Liver (tissue), 9 donors: Measurements from ENCODE around the gene SLC12A5. TPM values are rescaled to one million over a fixed set of nuclear protein-coding genes. Genes with fewer than 3 reads are reported as not detected.

Experiments
- DNase-seq: peaks from one replicate; pipeline ENCODE4 v3.0.0-alpha.2; 2017; ENCODE audit warnings: low spot score
- H3K27ac ChIP-seq, 2 donors: one replicate each; pipeline ENCODE4 v1.7.0; 2013; ENCODE audit warnings: inconsistent platforms in 2 of 2, low read length in 2 of 2, control low read depth in 1 of 2, low read depth in 1 of 2, mild to moderate bottlenecking in 1 of 2
- H3K27me3 ChIP-seq, 4 donors: one replicate each; pipeline versions ENCODE4 v1.6.1 to v1.7.0; 2013; ENCODE audit warnings: low read length in 3 of 4, inconsistent platforms in 1 of 4, mild to moderate bottlenecking in 1 of 4, moderate library complexity in 1 of 4; ENCODE audit not compliant: control insufficient read depth in 4 of 4, insufficient read depth in 4 of 4
- H3K36me3 ChIP-seq, 4 donors: one replicate each; pipeline versions ENCODE4 v1.6.1 to v1.7.0; 2013; ENCODE audit warnings: low read length in 3 of 4, mild to moderate bottlenecking in 3 of 4, low read depth in 1 of 4, moderate library complexity in 1 of 4; ENCODE audit not compliant: control insufficient read depth in 4 of 4, insufficient read depth in 3 of 4
- H3K4me1 ChIP-seq, 4 donors: one replicate each; pipeline versions ENCODE4 v1.6.1 to v1.7.0; 2013; ENCODE audit warnings: low read length in 3 of 4, mild to moderate bottlenecking in 3 of 4, moderate library complexity in 1 of 4; ENCODE audit not compliant: control insufficient read depth in 4 of 4, insufficient read depth in 4 of 4
- H3K4me3 ChIP-seq, 3 donors: one replicate each; pipeline versions ENCODE4 v1.6.1 to v1.7.0; 2013; ENCODE audit warnings: low read length in 3 of 3, control low read depth in 1 of 3, low read depth in 1 of 3, mild to moderate bottlenecking in 1 of 3
- H3K9ac ChIP-seq, 2 donors: one replicate each; pipeline ENCODE4 v1.7.0; 2013; ENCODE audit warnings: low read length in 2 of 2, mild to moderate bottlenecking in 2 of 2, moderate library complexity in 2 of 2, control low read depth in 1 of 2, low read depth in 1 of 2
- H3K9me3 ChIP-seq, 4 donors: one replicate each; pipeline versions ENCODE4 v1.6.1 to v1.7.0; 2013; ENCODE audit warnings: low read length in 3 of 4; ENCODE audit not compliant: control insufficient read depth in 4 of 4
- FOXA1 ChIP-seq: IDR thresholded peaks from 2 replicates; pipeline ENCODE4 v1.6.1; 2016; ENCODE audit warnings: antibody characterized with exemption
- FOXA2 ChIP-seq: IDR thresholded peaks from 2 replicates; pipeline ENCODE4 v1.6.1; 2016; ENCODE audit warnings: antibody characterized with exemption
- GABPA ChIP-seq, 2 donors: IDR thresholded peaks in 1 of 2; conservative IDR thresholded peaks in 1 of 2; 2 replicates each; pipeline ENCODE4 v1.6.1; 2016; ENCODE audit warnings: antibody characterized with exemption in 2 of 2, mild to moderate bottlenecking in 1 of 2, moderate library complexity in 1 of 2
- HNF4G ChIP-seq: IDR thresholded peaks from 2 replicates; pipeline ENCODE4 v1.6.1; 2016; ENCODE audit warnings: antibody characterized with exemption
- JUND ChIP-seq, 2 donors: IDR thresholded peaks; 2 replicates each; pipeline ENCODE4 v1.6.1; 2016; ENCODE audit warnings: antibody characterized with exemption in 2 of 2
- NR2F2 ChIP-seq: IDR thresholded peaks from 2 replicates; pipeline ENCODE4 v1.6.1; 2016; ENCODE audit warnings: antibody characterized with exemption
- RAD21 ChIP-seq, 2 donors: IDR thresholded peaks; 2 replicates each; pipeline ENCODE4 v1.6.1; 2016; ENCODE audit warnings: antibody characterized with exemption in 2 of 2, mild to moderate bottlenecking in 2 of 2
- TAF1 ChIP-seq: conservative IDR thresholded peaks from 2 replicates; pipeline ENCODE4 v1.6.1; 2016; ENCODE audit warnings: antibody characterized with exemption, mild to moderate bottlenecking
- YY1 ChIP-seq: IDR thresholded peaks from 2 replicates; pipeline ENCODE4 v1.6.1; 2016; ENCODE audit warnings: antibody characterized with exemption, mild to moderate bottlenecking
- WGBS: extraction: QIAGEN DNeasy Blood & Tissue Kit; methylation state at CpG from one replicate; pipeline ENCODE4 v1.1.7; 2013; 5-methylcytosine and 5-hydroxymethylcytosine counted together
- polyA plus RNA-seq, 2 donors: library from polyadenylated mRNA; stranded (reverse) in 1 of 2; unstranded in 1 of 2; fragments of 200-250 nt in 1 of 2; fragments of >200 nt in 1 of 2; fragmentation: Nextera tagmentation in 1 of 2; extraction: Ambion mirVana in 1 of 2; gene quantifications; one replicate each; pipeline versions ENCODE4 v1.2.1 to v1.2.3, GENCODE V29; 2013 to 2015
- total RNA-seq, 2 donors: library from RNA; depleted of rRNA; stranded (reverse); fragments of >200 nt; gene quantifications; one replicate each; pipeline ENCODE4 v1.2.3, GENCODE V29; 2014
- TF ChIP-seq, protein P1 (sequence below): IDR thresholded peaks from 2 replicates; pipeline ENCODE4 v1.6.1; 2016; ENCODE audit warnings: antibody characterized with exemption
- TF ChIP-seq, protein P2 (sequence below): IDR thresholded peaks from 2 replicates; pipeline ENCODE4 v1.6.1; 2016; ENCODE audit warnings: antibody characterized with exemption, mild to moderate bottlenecking
- TF ChIP-seq, protein P3 (sequence below): IDR thresholded peaks from 2 replicates; pipeline ENCODE4 v1.6.1; 2016; ENCODE audit warnings: antibody characterized with exemption
- TF ChIP-seq, protein P4 (sequence below): IDR thresholded peaks from 2 replicates; pipeline ENCODE4 v1.6.1; 2016; ENCODE audit warnings: antibody characterized with exemption
- TF ChIP-seq, protein P5 (sequence below): fragments of 150-350 bp; IDR thresholded peaks from 2 replicates; pipeline ENCODE4 v1.5.1; 2017; ENCODE audit warnings: improper control_type of control experiment, low read depth, low read length; ENCODE audit not compliant: missing input control
- donor health status: healthy.
- donor health status: healthy.
- donor health status: healthy.
- donor health status: healthy.
- donor health status: healthy.

The SLC12A5 gene
- total and polyA plus RNA-seq, 4 donors = 0.33 to 1.5 TPM; not detected in 2

DNA sequence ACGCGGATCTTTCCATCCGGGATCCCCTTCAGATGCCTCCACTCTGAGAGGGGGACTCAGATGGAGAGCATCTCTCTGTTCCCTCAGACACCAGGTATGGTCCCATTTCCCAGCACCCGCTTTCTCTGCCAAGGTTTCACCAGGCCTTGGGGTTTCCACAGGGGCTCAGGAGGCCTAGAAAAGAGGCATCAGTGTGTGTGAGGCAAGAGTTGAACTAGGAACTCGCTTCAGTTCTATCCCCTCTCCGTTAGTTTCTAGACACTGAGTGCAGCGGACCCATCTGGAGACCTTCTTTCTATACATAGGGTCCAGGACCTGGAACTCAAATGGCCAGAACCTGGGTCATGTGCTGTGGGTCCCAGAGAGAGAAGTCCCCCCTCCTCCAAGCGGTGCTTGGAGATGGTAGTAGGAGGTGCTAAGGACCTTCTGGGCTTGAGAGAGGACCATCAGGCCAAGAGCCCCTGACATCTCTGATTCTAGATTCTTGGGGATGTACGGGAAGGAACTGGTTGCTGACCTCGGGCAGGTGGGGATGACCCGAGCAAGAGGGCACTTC is 2.1 kb downstream of the SLC12A5 start:
- no peak for TF ChIP-seq RAD21 (IDR thresholded peaks at IDR 0.05)
- TF ChIP-seq, protein P1, sequence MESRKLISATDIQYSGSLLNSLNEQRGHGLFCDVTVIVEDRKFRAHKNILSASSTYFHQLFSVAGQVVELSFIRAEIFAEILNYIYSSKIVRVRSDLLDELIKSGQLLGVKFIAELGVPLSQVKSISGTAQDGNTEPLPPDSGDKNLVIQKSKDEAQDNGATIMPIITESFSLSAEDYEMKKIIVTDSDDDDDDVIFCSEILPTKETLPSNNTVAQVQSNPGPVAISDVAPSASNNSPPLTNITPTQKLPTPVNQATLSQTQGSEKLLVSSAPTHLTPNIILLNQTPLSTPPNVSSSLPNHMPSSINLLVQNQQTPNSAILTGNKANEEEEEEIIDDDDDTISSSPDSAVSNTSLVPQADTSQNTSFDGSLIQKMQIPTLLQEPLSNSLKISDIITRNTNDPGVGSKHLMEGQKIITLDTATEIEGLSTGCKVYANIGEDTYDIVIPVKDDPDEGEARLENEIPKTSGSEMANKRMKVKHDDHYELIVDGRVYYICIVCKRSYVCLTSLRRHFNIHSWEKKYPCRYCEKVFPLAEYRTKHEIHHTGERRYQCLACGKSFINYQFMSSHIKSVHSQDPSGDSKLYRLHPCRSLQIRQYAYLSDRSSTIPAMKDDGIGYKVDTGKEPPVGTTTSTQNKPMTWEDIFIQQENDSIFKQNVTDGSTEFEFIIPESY = no peak
- TF ChIP-seq, protein P2, sequence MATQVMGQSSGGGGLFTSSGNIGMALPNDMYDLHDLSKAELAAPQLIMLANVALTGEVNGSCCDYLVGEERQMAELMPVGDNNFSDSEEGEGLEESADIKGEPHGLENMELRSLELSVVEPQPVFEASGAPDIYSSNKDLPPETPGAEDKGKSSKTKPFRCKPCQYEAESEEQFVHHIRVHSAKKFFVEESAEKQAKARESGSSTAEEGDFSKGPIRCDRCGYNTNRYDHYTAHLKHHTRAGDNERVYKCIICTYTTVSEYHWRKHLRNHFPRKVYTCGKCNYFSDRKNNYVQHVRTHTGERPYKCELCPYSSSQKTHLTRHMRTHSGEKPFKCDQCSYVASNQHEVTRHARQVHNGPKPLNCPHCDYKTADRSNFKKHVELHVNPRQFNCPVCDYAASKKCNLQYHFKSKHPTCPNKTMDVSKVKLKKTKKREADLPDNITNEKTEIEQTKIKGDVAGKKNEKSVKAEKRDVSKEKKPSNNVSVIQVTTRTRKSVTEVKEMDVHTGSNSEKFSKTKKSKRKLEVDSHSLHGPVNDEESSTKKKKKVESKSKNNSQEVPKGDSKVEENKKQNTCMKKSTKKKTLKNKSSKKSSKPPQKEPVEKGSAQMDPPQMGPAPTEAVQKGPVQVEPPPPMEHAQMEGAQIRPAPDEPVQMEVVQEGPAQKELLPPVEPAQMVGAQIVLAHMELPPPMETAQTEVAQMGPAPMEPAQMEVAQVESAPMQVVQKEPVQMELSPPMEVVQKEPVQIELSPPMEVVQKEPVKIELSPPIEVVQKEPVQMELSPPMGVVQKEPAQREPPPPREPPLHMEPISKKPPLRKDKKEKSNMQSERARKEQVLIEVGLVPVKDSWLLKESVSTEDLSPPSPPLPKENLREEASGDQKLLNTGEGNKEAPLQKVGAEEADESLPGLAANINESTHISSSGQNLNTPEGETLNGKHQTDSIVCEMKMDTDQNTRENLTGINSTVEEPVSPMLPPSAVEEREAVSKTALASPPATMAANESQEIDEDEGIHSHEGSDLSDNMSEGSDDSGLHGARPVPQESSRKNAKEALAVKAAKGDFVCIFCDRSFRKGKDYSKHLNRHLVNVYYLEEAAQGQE = no peak
- TF ChIP-seq, protein P3, sequence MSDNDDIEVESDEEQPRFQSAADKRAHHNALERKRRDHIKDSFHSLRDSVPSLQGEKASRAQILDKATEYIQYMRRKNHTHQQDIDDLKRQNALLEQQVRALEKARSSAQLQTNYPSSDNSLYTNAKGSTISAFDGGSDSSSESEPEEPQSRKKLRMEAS = no peak
- no peak for TF ChIP-seq NR2F2
- TF ChIP-seq FOXA1 = no peak
- TF ChIP-seq FOXA2 = no peak
- H3K4me3 ChIP-seq = no peak overlapping the region
- H3K9ac ChIP-seq = no peak overlapping the region
- no peak overlapping the region for H3K27ac ChIP-seq
- H3K36me3 ChIP-seq = no peaks in the 10 kb centered on the region
- 24% methylated on average over 11 of the region's 11 CpGs for WGBS
- DNase-seq = no peak
- peaks cover 0 to 7% (median 3%) of the 10 kb centered on the region in 4 donors for H3K4me1 ChIP-seq
- peaks cover 0 to 31% (median 14%) of the 10 kb centered on the region in 4 donors for H3K27me3 ChIP-seq
- H3K9me3 ChIP-seq = no peaks in the 10 kb centered on the region

DNA sequence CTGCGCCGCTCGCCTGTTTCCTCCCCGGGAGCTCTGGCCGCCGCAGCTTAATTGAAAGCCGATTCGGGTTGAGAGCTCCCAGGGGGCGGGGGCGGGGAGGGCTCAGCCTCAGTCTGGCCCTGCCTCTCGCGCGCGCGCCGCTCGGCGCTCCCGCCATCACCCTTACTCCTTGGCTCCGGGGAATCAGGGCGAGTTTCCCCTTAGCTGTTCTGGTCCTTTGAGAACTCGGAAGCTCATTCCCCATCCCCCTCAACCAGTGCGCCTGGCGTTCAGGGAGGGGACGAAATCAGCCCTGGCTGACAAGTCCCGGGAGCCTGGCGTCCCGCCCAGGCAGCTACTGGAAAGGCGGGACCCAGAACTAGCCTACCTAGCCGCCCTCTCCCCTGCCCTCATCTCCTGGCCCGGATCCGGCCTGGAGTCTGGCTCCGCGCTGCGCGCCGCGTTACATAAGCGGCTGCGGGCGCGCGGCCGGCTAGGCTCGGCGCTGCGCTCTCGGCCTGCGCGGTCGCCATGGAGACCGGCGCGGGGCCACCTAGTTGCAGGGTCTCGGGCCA is 2.8 kb downstream of the SLC12A5 start:
- no peak overlapping the region for H3K9ac ChIP-seq
- TF ChIP-seq HNF4G = no peak
- no peak for TF ChIP-seq GABPA (IDR thresholded peaks at IDR 0.05 in 1 of 2, conservative IDR thresholded peaks at IDR 0.05 in 1 of 2)
- TF ChIP-seq, protein P4, sequence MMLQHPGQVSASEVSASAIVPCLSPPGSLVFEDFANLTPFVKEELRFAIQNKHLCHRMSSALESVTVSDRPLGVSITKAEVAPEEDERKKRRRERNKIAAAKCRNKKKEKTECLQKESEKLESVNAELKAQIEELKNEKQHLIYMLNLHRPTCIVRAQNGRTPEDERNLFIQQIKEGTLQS = no peak
- TF ChIP-seq RAD21 (IDR thresholded peaks at IDR 0.05) = no peak
- TF ChIP-seq, protein P5, sequence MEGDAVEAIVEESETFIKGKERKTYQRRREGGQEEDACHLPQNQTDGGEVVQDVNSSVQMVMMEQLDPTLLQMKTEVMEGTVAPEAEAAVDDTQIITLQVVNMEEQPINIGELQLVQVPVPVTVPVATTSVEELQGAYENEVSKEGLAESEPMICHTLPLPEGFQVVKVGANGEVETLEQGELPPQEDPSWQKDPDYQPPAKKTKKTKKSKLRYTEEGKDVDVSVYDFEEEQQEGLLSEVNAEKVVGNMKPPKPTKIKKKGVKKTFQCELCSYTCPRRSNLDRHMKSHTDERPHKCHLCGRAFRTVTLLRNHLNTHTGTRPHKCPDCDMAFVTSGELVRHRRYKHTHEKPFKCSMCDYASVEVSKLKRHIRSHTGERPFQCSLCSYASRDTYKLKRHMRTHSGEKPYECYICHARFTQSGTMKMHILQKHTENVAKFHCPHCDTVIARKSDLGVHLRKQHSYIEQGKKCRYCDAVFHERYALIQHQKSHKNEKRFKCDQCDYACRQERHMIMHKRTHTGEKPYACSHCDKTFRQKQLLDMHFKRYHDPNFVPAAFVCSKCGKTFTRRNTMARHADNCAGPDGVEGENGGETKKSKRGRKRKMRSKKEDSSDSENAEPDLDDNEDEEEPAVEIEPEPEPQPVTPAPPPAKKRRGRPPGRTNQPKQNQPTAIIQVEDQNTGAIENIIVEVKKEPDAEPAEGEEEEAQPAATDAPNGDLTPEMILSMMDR = no peak
- TF ChIP-seq, protein P3 = no peak
- TF ChIP-seq, protein P2 = no peak
- no peak for TF ChIP-seq YY1
- TF ChIP-seq TAF1 = no peak
- TF ChIP-seq JUND (IDR thresholded peaks at IDR 0.05) = no peak
- TF ChIP-seq NR2F2 = no peak
- TF ChIP-seq, protein P1 = no peak
- peak overlapping the region in 1 of 3 donors; percentile 5 for H3K4me3 ChIP-seq
- 4% methylated on average over 55 of the region's 55 CpGs for WGBS
- H3K27me3 ChIP-seq = peaks cover 0 to 30% (median 13%) of the 10 kb centered on the region in 4 donors
- H3K36me3 ChIP-seq = no peaks in the 10 kb centered on the region
- peaks cover 0 to 7% (median 3%) of the 10 kb centered on the region in 4 donors for H3K4me1 ChIP-seq
- H3K9me3 ChIP-seq = no peaks in the 10 kb centered on the region
- no peak for DNase-seq
- H3K27ac ChIP-seq = no peak overlapping the region
